ENCODE results near the gene MYRFL.

The MYRFL gene

DNA sequence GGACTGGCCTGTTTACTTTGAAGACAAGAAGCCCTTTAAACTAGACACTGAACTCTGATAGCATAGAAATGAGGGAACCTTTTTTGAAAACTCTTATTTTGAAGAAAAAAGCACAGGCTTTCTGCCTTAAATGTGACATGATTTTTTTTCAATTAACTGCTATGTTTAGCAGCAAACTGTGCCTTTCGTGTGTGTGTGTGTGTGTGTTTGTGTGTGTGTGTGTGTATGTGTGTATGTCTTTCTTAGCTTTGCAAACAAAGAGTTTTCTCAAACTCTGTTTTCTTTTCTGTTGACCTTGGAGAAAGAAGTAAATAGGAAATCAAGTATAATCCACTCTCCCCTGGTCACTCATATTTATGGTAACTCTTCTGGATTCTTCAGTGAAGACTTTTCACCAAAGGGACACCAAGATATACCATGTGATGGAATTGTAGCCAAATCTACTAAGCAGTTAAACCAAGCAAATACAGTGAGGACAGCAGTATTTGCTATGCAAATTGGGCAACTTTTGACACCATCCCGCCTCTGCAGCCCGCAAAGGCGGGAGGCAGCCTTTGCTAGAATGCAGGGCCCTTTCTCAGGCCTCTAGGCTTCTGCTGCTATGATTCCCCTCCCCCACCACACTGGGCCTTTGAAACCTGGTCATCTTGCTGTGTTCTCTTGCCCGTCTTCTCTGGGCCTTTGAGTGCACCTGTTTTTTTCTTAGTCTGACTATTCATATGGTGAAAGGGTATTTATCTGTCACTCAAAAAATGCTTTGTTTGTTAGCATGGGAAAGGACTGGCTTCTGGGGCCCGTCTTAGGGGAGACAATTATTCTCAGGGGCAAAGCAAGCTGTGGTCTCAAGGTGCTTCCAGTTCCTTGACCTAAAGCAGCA, 107.9 kb downstream of the MYRFL start:
- DNase-seq (ENCODE audit: low read depth in 2 of 2), result no peak

DNA sequence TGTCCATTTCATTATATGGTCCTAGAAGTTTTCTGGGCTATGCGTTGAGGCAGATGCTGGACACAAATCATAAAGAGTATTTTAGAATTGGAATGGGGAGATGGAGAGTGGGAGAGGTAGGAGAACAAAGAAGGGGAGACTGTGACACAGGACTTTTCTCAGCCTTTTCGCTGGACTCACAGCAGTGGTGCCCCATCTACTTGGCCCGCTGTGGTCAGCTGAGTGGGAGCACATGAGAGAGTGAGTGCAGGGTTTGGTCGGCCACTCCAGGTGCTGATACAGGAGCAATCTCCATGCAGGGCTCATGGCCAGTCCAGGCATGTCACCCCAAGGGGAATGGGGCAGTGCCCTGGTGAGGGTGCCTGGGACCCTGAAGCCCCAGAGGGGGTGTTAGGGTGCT, 109.0 kb downstream of the MYRFL start:
- DNase-seq (ENCODE audit: low read depth in 2 of 2), result no peak

DNA sequence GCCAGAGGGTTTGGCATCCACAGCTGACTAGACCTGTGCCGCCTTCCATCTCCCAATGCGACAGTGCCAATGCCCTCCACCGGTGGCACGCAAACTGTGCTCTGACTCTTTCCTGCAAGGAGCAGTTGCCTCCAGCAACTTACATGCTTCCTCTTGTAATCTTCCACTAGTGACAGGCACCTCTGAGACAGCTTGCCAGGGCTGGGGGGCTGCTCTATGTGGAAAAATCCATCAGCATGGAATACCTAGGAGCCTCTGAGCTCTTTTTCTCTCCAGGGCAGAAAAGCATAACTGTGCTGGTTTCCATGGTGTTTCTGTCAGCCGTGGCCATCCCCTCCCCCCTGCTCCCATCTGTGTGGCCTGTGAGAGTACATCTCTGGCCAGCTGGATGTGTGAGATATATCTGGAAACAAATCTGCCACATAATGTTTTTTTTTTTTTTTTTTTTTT, 110.6 kb downstream of the MYRFL start:
- DNase-seq (ENCODE audit: low read depth in 2 of 2), result no peak

DNA sequence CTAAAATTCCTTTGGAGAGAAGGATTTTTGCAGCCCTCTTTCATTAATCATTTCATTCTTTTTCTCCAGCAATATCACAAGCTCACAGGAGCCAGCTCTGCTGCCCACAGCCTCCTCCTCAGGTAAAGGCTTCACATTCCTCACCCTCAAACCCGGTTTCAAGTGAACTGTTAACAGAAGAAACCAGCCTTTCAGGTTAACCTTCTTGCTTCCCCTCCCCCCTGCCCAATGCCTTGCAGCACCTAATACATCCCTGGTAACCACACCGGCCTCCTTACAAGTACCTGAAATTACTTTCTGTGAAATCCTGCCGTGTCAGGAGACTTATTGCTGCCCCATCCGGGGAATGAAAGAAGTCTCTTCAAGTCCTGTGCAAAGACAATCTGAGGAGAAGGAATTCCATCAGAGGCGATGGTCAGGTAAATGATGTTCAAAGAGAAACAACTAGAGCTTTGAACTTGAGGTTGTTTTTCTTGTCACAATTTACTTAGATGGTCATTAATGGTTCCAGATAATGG, 111.2 kb downstream of the MYRFL start:
- DNase-seq (ENCODE audit: low read depth in 2 of 2), result no peak

DNA sequence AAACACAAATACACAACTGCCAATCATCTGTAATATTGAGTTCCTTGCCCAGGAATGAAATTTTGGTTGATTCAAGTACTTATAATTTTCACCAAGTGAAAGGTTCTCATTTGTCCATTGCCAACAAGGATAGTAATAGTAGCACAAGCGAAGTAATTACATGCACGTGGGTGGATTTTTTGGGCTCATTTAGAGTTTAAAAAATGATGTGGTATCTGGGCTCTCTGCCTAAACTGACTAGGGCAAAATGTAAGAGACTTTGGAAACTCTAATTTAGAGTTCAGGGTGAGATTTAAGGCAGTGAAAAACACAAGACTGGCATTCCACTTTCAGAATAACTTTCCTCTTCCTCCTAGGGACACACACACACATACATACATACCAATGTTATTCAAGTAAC, 111.7 kb downstream of the MYRFL start:
- no peak for DNase-seq (ENCODE audit: low read depth in 2 of 2)

DNA sequence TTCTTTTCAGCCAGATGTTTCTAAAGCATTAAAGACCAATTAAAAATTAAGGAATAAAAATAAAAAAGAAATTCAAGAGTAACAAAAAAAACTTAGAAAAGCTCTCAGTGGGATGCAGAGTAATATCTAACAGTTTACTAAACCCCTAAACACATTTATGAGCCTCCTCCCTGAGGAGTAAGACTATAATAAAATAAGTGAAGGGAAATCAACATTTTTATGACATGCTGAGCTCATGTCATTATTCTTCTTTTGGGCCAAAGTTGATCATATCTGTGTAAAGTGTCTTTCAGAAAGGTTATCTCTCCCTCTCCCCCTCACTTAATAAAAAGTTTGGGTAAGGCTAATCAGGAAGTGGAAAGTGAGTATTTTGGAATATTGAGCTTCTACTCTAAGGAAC, 122.1 kb downstream of the MYRFL start:
- no peak for DNase-seq (ENCODE audit: low read depth in 2 of 2)

DNA sequence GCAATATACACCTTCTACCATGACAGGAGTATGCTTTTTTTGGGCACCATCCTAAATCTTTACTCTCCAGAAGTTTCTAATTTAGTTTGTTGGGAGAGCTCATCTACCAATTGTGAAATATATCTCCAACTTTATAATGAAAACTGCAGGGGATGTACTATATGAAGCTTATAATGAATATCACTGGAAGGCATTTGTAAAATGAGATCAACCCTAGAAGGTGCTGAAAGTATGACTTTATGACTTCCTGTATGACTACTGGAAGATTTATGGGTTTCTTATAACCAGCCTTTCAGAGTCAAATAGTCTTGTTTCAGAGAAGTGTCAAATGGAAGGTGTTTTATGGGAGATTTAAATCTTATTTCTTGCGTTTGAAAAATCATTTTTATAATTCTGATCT, 122.9 kb downstream of the MYRFL start:
- no peak for DNase-seq (ENCODE audit: low read depth in 2 of 2)

DNA sequence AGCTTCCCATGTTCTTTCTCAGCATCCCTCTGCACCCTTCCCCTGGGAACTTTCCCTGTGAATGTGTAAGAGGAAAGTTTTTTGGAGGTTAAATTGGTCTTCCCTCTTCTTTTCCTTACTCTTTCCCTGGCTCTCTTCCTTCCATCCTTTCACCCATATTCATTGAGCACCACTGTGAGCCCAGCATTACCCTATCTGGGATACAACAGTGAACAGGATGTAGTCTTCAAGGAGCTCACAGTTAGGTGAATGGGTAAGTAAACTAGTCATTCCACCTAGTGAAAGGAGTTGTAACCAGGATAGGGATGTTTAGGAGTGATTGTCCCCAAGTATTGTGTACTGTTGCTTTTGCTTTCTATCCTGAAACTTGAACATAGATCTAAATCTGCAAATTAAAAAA, 123.8 kb downstream of the MYRFL start:
- no peak for DNase-seq (ENCODE audit: low read depth in 2 of 2)

DNA sequence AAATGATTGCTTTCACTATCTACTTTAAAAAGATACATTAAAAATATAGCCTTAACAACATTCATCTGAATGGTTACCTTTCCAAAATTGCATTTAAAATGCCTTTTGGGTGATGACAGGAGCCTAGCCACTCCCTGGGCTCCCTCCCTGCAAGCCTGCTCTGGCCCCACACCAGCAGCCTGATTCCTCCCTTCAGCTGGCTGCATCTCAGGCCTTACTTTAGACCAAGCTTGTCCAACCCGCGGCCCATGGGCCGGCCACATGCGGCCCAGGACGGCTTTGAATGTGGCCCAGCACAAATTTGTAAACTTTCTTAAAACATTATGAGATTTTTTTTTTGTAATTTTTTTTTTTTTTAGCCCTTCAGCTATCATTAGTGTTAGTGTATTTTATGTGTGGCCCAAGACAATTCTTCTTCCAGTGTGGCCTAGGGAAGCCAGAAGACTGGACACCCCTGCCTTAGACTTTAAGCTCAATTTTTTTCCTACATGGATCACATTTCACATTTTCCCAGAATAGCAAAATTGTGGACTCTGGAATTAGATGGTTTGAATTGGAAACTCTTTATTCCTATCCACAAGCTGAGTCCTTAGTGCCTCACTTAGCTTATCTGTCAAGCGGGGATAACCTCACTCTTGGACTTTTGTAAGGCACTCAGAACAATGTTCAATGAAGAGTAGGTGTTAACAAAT, 124.4 kb downstream of the MYRFL start:
- DNase-seq (ENCODE audit: low read depth in 2 of 2), result no peak

DNA sequence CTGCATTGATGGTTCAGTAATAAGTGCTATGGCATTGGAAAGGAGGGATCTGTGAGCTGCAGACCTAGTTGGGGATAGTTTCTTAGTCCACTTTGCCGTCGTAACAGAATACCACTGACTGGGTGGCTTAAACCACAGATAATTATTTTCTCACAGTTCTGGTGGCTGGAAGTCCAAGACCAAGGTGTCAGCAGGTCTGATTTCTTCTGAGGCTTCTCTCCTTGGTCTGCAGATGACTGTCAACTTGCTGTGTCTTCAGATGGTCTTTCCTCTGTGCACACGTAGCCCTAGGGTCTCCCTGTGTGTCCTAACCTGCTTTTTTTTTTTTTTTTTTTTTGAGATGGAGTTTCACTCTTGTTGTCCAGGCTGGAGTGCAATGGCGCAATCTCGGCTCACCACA, 126.1 kb downstream of the MYRFL start:
- DNase-seq (ENCODE audit: low read depth in 2 of 2), result no peak

DNA sequence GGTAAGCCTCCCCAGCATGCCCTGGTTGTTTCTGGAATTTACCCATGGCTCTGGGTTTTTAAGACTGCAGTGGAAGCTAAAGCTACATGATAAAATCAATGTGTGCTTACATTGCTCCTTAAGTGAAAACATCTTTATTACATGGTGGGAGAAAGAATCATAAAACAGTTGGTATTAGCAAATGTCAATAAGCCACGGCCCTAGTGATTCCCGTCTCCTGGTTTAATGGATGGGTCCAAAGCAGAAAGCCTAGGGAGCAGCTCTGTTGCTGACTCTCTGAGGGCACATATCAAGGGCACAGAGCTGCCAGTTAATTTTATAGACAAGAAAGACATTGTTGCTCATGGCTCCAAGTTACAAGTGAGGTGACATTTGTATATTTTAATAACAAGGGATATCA, 127.9 kb downstream of the MYRFL start:
- no peak for DNase-seq (ENCODE audit: low read depth in 2 of 2)

DNA sequence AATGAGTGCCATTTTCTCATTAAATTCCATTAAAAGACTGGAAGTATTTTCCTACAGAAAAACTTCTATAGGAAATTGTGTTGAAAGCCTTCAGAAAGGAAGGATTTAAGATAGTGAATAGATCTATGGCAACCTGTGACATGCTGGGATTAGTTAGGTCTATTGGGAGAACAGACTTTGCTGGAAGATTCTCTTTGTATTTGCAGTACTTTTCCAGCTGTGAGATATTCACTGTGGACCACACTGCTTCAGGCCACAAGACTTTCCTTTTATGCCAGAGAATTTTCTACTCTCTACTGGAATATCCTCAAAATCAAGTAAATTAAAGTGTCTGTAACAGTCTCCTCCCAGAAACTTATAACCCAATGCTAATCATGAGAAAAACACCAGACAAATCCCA, 136.2 kb downstream of the MYRFL start:
- no peak for DNase-seq (ENCODE audit: low read depth in 2 of 2)

DNA sequence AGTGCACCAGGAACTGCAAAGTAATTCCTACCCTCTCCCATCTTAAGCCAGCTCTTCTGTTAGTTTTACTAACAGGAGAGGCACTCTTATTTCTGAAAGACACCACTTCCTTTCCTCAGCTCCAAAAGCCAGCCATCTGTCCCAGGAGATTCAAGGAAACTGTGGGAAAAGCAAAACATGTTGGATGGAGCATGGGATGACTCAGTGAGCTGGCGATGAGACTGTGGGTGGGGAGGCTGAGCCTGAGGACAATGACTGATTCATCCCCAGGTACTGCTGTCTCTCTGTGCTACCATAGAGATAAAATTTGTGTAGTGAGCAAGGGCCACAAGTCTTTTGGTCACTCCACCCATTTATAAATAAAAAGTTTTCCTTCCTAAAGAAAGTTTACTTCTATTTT, 141.4 kb downstream of the MYRFL start:
- no peak for DNase-seq (ENCODE audit: low read depth in 2 of 2)

DNA sequence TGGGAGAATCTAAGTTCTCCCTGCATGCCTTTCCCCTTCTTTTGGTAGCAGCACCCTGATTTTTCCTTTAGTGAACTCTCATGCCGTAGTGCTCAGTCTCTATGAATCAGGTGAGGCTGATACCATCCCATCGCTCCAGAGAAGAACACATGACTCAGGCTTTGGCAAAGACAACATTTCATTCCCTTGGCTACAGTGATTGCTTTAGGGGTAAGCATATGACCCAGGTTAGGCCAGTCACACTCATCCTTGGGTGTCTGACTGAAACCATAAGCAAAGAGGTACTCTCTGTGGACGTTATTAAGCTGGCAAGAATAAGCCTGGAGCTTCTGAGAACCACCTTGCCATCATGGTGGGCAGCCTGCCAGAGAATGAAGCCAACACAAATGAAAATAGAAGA, 141.8 kb downstream of the MYRFL start:
- DNase-seq (ENCODE audit: low read depth in 2 of 2), result no peak

DNA sequence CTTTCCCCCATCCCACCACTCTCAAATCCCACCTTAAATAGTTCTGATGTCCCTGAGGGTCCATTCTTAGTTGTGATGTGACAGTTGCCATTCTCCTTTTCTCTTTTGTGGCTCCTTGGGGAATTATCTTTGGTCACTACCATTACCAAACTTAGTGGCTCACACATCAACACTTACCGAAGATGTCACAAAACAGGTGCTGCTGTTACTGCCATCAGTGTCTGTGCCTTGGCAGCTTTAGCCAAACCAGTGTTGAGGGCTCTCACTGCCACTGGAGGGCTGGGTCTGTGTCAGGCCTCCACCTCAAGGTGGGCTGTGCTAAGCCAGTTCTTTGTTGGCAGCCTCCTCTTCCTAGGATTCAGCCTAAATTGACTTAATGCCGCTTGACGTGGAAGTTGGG, 144.0 kb downstream of the MYRFL start:
- DNase-seq (ENCODE audit: low read depth in 2 of 2), result no peak

DNA sequence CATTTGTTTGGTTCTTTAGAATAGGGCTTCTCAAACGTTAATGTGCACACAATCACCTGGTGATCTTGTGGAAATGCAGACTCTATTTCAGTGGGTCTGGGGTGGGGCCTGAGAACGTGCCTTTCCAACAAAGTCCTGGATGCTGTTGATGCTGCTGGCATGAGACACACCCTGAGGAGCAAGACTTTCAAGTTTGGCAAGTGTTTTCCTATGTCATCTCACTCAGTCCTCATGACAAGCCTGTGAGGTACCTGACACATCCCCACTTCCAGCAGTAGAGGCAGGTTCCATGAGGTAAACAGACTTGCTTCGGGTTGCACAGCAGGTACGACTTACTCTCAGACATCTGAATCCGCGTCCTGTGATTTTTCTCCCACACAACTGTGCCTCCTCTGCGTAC, 147.1 kb downstream of the MYRFL start:
- no peak for DNase-seq (ENCODE audit: low read depth in 2 of 2)

DNA sequence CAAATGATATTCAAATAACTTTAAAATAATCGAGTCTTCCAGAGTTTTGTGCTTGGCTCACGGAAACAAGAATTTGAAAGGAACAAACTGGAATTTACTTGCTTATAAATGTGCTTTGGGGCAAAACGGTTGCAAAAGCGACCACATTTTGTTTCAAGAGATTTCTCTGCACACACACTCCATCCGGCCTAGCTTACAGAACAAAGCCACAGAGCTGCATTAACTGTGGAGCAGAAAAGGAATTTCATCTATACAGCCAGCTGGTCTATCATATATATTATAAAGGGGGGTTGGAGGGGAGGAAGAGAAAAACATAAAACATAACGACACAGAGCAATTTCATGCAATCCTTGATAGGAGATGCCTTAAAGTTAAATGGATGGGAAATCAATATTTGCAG, 153.0 kb downstream of the MYRFL start:
- DNase-seq (ENCODE audit: low read depth in 2 of 2), result no peak

DNA sequence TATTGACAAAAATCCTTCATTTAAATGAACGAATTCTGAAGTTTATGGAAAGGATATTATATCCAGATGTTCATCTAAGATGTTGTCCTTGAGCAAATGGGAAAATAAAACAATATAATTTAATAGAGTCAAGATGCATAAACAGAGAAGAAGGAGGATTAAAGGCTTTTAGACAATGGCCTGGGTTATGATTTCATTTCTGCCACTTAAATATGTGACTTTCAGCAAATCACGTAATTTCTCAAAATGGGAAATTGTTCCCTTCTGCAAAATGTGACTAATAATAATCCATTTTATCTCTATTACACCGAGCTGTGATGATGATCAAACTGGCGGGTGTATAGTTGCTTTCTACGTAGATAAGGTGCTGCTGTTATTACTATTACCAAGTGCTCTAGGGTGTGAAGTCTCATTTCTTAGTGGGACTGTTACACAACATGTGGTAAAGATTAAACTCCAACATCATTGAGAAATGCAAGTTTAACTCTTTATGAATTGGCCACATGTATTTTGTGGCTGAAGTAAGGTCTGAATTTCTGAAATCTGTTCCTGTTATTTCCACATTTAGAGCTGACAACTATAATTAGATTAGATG, 157.0 kb downstream of the MYRFL start:
- no peak for DNase-seq (ENCODE audit: low read depth in 2 of 2)

DNA sequence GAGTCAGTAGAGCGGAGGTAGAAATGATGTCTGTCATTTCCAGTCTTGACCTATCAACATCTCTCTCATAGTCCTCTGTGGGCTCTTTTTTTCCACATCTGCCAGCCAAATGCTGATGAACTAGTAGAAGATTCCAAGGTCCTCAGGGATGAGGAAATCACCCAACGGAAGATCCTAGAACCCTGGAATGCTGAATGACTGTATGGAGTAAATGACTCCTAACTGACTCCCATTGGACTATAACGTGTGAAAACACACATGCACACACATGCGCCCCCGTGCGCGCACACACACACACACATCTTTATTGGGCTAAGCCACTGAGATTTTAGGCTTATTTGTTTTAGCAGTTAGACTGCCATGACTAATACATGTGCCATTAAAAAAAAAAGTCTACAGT, 159.2 kb downstream of the MYRFL start:
- DNase-seq (ENCODE audit: low read depth in 2 of 2), result no peak

DNA sequence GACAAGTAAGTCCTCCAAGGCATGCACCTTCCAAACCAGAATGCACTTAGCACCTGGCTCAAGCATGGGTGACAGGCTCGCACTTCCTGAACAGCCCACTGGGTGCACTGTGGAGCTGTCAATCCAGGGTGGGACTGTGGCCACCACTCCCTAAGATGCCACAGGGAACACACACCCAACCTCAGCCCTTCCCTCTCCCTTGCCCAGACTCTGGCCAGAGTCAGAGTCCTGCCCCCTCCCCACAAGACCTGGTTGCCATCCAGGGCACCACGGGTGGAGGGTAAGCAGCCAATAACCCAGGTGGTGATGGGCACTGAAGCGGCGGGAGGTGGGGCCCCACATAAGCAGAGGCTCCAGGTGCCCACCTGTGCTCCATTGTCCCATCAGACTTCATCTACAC, 160.6 kb downstream of the MYRFL start:
- DNase-seq (ENCODE audit: low read depth in 2 of 2), result peak in 1 of 2 donors; percentile 4

DNA sequence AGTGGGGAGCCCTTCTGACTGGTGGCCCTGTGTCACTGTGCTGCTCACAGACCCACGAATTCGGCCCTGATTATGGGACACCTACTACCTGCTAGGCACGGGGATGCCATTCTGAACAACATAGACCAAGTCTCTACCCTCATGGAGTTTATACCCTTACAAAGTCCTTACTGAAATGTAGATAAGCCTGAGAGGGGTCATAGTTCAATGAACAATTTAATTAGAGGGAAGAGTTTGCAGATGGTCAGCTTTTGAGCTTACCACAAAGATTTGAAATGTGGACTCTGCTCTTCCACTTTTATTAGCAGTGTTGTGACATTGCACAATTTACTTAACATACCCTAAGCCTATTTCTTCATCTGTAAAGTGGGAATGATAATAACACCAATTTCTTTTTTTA, 161.1 kb downstream of the MYRFL start:
- no peak for DNase-seq (ENCODE audit: low read depth in 2 of 2)

DNA sequence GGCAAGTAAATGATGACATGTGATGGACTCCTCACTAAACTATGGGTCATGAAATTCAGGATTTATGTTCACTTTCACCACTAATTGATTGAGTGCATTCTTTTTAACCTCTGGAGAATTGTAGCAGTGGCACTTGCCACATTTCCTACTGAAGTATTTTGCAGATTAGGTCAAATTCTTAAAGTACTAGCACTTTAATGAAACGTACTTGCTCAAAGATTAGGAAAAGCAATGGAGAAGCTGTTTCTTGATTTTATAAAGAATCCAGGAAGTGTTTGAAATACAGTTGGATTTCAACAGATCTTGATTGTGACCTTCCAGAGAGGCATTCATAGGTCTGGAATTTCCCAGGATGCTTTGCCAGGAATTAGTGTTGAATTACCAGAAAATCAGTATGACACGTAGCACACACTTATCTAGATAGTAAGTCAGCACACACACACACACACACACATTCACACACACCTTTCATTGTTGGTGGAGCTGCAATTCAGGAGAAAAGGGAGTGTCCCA, 162.6 kb downstream of the MYRFL start:
- no peak for DNase-seq (ENCODE audit: low read depth in 2 of 2)
